Stimulated activated CD4-positive, alpha-beta T cell treated with anti-CD3 and anti-CD28 coated beads, Interleukin-1b, Interleukin-23, amount 100 ng/mL, for 1 hour (primary cell): ENCODE data around the gene RABGAP1L.

Experiments
- DNase-seq, 2 donors: peaks; one replicate each; pipeline ENCODE4 v3.0.0-alpha.2; 2020; ENCODE audit warnings: low read depth in 2 of 2

Gene RABGAP1L

GRCh38 chr1:174957829-174958228 lies 798.5 kb downstream of the RABGAP1L start:
- DNase-seq = no peak

- no peak for DNase-seq
These were observed 799.1 kb downstream of the RABGAP1L start for GRCh38 chr1:174958396-174958795.

- DNase-seq = no peak
These were observed 801.0 kb downstream of the RABGAP1L start for GRCh38 chr1:174960362-174960761.

- no peak for DNase-seq
These were observed 804.3 kb downstream of the RABGAP1L start for GRCh38 chr1:174963529-174964125.

GRCh38 chr1:174964261-174964971 lies 805.1 kb downstream of the RABGAP1L start:
- DNase-seq = no peak

- no peak for DNase-seq
These were observed 805.6 kb downstream of the RABGAP1L start for GRCh38 chr1:174964972-174965361.

GRCh38 chr1:174965362-174966007 lies 806.2 kb downstream of the RABGAP1L start:
- no peak for DNase-seq

GRCh38 chr1:174966008-174966572 lies 806.8 kb downstream of the RABGAP1L start:
- no peak for DNase-seq

GRCh38 chr1:174967845-174968705 lies 808.8 kb downstream of the RABGAP1L start:
- no peak for DNase-seq

GRCh38 chr1:174968750-174969244 lies 809.5 kb downstream of the RABGAP1L start:
- no peak for DNase-seq

- DNase-seq = no peak
These were observed 810.7 kb downstream of the RABGAP1L start for GRCh38 chr1:174969977-174970376.

GRCh38 chr1:174971466-174971865 lies 812.1 kb downstream of the RABGAP1L start:
- DNase-seq = no peak

- no peak for DNase-seq
These were observed 812.6 kb downstream of the RABGAP1L start for GRCh38 chr1:174971902-174972301.

GRCh38 chr1:174974711-174975119 lies 815.4 kb downstream of the RABGAP1L start:
- DNase-seq = no peak

GRCh38 chr1:174975764-174976163 lies 816.4 kb downstream of the RABGAP1L start:
- DNase-seq = no peak

GRCh38 chr1:174976436-174977108 lies 817.3 kb downstream of the RABGAP1L start:
- DNase-seq = no peak

- DNase-seq = no peak
These were observed 823.8 kb downstream of the RABGAP1L start for GRCh38 chr1:174982971-174983689.

GRCh38 chr1:174984952-174985351 lies 825.6 kb downstream of the RABGAP1L start:
- no peak for DNase-seq

- no peak for DNase-seq
These were observed 829.2 kb downstream of the RABGAP1L start for GRCh38 chr1:174988539-174988938.

- DNase-seq = no peak
These were observed 829.7 kb downstream of the RABGAP1L start for GRCh38 chr1:174988986-174989385.
